Limb (tissue), 2 donors: ENCODE results near the gene NFATC1.

Experiments
- DNase-seq, 2 donors: peaks; one replicate each; pipeline ENCODE4 v3.0.0-alpha.2; 2016; ENCODE audit errors: extremely low spot score in 2 of 2

Gene NFATC1

GRCh38 chr18:79570266-79571201 is 174.8 kb downstream of the NFATC1 start:
- DNase-seq: peak; percentile 39 to 66

GRCh38 chr18:79571211-79572092 is 175.7 kb downstream of the NFATC1 start:
- peak in 1 of 2 donors; percentile 13 for DNase-seq

GRCh38 chr18:79572093-79572780 is 176.5 kb downstream of the NFATC1 start:
- DNase-seq: peak in 1 of 2 donors; percentile 19

GRCh38 chr18:79572848-79573451 is 177.2 kb downstream of the NFATC1 start:
- DNase-seq: peak in 1 of 2 donors; percentile 21

GRCh38 chr18:79573921-79574491 is 178.3 kb downstream of the NFATC1 start:
- peak in 1 of 2 donors; percentile 27 for DNase-seq

- DNase-seq: peak in 1 of 2 donors; percentile 38
Observed at GRCh38 chr18:79574938-79575525, 179.3 kb downstream of the NFATC1 start.

- DNase-seq: peak; percentile 84 to 87
Observed at GRCh38 chr18:79575891-79576685, 180.4 kb downstream of the NFATC1 start.

GRCh38 chr18:79576686-79577351 is 181.1 kb downstream of the NFATC1 start:
- DNase-seq: peak; percentile 51 to 82

GRCh38 chr18:79577451-79578395 is 182.0 kb downstream of the NFATC1 start:
- DNase-seq: peak in 1 of 2 donors; percentile 39

GRCh38 chr18:79578396-79579260 is 182.9 kb downstream of the NFATC1 start:
- peak in 1 of 2 donors; percentile 31 for DNase-seq
